ENCODE results near the gene EDA.

The EDA gene

DNA sequence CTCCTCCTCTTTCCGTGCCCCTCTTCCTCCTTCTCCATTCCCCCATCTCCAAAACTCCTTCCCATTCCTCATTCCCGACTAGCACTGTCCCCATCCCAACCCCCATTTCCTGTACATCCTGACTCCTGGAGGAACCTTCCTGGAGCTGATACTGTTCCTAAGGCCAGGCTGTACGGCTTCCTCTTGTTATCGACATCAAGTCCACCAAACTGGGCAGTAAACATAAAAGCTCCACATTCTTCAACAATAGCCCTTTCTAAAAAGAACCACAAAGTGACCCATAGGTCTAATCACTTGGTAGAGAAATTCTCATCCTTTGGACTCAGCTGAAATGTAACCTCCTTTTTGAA lies 410.9 kb downstream of the EDA start:
- DNase-seq (ENCODE audit: low read depth) = no peak

DNA sequence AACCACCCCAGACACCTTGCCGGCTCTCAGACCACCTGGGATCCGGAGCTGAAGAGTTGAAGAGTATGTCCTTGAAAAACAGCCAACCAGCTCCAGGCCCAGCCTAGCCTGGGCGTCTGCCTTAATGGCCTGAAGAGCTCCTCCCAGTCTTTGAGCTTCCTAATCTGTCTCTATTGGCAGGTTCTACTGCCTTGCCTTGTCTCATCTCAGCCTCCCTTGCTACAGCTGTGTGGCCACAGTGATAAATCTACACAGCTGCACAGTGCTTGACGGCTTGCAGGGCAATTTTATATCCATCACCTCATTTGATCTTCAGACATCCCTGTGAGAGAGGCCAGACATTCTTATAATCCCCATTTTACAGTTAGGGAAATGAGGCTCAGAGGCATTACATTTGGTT lies 413.9 kb downstream of the EDA start:
- no peak for DNase-seq (ENCODE audit: low read depth)

GRCh38 chrX:70030301-70030767 lies 414.4 kb downstream of the EDA start:
- no peak for DNase-seq (ENCODE audit: low read depth)

- no peak for DNase-seq (ENCODE audit: low read depth)
Measured at GRCh38 chrX:70032792-70033191, 416.9 kb downstream of the EDA start.

DNA sequence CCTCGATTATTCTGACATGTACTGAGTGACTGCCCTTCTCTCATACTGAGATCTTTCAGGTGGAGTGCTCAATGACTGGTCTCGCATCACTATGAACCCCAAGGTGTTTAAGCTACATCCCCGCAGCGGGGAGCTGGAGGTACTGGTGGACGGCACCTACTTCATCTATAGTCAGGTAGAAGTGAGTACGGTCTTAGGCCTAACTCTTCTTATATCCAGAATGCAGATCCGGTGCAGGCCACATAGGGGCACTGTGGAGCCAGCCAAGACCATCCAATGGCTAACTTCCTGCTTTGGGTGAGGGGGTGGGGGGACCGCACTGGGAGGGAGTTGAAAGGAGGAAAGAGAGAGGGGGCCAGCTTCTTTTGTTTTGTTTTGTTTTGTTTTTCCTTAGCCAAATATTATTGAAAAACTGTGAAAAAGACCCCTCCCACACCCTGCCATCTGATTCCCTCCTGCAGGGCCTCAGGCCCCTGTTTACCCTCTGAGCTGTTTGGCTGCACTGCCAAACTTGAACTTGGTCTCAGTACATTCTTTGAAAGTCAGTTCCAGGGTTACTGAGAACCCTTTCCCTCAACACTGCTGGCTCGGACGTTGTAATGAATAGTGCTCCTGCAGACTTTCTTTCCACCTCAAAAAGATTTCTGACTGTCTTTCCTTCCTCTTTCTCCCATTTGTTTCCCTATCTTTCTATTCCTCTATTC lies 417.6 kb downstream of the EDA start:
- no peak for DNase-seq (ENCODE audit: low read depth)

DNA sequence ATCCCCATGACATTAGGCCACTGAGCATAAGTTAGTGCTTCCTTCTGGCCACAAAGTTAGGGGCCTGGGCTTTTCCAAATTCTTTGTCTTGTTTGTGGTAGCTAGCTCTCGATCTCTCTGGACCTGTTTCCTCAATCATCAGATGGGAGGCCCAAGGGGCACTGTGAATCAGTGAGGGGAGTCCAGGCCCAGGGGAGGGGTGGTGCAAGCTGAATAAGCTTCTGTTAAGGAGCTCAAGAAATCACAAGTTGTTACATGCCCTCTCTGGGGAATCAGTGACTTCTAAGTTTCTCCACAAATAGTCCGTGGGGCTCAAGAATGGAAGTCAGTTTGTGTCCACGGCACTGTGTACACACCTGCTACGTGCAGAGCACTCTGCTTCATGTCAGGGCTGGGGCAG lies 418.7 kb downstream of the EDA start:
- no peak for DNase-seq (ENCODE audit: low read depth)

GRCh38 chrX:70038515-70038914 lies 422.6 kb downstream of the EDA start:
- no peak for DNase-seq (ENCODE audit: low read depth)

DNA sequence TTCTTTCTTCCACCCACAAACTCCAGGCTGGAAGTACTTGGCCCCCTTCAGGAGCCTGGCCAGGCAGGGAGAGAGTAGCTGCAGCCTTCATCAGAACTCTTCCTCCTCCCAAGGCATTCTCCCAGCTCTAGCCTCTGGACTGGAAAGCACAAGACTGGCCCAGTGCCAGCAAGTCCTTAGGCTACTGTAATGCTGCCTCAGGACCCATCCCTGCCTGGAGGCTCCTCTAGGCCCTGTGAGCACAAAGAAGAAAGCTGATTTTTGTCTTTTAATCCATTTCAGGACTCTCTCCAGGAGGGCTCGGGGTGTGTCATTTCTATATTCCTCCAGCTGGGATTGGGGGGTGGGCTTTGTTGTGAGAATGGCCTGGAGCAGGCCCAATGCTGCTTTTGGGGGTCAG lies 423.0 kb downstream of the EDA start:
- DNase-seq (ENCODE audit: low read depth) = no peak

- DNase-seq (ENCODE audit: low read depth) = no peak
Measured at GRCh38 chrX:70039758-70040157, 423.8 kb downstream of the EDA start.

DNA sequence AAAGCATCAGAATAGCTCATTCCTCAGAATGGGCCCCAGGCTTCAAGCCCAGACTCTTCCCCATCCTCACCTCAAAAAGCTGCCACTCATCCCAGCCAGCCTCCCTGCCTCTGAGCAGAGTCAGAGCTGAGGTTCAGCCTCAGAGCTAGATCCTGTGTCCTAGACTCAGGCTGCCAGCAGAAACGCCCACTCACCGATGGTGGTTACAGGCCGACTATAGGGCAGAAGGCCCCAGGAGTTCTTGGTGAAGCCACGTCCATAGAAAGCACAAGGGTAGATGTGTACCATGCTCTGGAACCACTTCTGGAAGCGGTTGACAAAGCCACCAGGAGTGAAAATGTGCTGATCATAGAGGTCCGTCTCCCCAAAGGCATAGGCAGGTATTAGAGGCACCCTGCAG lies 426.1 kb downstream of the EDA start:
- DNase-seq (ENCODE audit: low read depth) = no peak

DNA sequence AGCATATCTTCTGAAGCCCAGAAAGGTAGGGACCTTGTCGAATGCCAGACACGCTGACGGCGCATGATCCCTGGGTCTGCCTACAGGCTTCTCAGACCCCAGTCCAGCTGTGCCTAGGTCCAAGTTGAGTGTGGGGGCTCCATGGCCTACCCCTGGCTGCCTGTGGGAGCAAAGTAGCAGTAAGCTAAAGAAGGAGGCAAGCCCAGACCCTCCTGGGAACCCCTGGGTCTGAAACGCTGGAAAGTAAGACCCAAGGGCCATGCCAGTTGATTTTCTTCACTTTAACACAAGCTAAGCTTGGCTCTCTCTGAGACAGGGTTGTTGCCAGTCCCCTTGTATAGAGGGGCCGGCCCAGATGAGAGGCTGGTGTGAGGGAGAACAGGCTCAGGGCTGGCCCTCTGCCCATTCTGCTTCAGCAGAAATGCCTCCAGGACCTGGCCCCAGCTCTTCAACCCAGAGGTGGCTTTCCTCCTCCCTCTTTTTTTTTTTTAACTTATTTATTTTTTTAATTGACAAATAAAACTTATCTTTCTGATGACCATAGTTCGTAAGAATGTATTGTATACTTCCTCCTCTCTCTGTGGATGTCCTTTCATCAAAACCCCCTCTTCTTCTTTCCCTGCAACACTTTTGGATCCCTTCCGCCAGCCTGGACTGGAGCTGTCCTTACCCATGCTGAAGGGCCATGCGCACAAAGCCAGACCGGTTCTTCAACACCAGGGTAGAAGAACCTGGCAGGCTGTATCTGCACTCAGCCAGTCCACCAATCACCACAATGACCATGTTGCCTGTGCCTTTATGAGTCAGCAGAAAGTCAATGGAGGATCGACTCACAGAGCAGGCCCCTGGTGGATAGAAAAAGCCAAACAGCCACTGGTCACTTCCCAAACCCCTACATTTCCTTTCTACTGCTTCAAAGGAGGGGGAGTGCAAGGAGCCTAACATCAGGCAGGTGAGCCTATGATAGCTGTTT lies 426.8 kb downstream of the EDA start:
- DNase-seq (ENCODE audit: low read depth) = no peak

DNA sequence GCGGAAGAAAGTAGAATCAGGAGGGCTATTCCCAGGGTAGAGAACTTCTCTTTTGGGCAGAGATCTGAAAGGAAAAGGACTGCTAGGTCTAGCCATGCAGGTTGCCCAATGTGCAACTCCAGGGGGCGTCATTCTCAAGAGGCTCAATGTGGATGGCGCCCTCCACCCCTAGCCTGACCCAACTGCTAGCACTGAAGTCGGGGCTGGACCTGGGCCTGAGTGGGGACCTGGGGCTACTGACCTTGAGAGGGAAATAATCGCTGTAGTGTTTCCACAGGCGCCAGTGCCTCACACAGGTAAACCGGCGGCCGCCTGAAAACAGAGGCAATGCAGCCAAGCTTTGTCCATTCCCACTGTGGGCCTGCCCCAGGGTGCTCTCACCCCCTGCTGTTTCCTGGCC lies 427.8 kb downstream of the EDA start:
- DNase-seq (ENCODE audit: low read depth) = no peak

DNA sequence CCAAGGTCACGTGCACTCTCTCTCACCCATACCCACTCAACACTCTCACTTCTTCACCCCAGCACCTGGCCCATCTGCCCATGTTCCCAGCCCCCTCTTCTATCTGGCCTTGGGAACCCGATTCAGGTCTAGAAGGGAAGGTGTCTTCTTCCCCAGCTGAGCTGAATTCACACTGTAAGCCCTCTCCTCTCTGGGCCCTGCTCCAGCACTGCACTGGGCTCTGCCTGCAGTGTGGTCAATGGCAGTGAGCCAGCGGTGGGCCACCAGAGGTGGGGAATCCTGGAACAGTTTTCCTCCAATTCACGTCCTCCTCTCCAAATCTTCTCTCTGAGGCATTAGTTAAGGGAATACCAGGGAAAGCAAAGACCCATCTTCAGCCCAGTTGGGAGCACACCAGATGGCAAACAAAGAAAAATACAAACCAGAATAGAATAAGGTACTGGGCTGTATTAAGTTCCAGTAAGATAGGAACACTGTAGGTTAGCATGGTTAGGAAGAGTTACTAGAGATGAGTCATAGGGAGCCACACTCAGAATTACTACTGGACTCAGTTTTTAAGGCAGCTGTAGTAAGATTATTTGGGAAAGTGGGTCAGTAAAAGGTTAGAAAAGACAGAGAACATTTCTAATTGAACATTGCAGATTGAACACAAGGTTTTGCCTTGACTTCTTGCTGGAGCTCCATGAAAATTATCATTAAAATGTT lies 428.8 kb downstream of the EDA start:
- DNase-seq (ENCODE audit: low read depth) = no peak

- no peak for DNase-seq (ENCODE audit: low read depth)
Measured at GRCh38 chrX:70046978-70047377, 431.1 kb downstream of the EDA start.

DNA sequence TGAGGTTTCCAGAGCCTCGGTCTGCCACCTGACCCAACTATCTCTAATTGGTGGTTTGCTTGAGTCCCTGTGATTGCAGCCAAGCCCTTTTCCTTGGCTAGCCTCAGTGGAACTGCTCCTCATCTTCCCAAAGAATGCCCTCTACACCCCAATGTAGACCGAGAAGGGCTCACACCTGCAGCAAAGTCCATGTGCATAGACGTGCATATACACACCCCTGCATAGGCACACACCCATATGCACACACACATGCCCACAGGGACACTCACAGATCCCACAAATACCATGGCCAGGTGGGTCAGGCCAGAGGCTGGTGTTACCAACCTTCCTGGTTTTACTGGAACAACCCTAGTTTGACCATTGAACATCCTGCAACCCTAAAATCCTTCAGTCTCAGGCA lies 433.5 kb downstream of the EDA start:
- no peak for DNase-seq (ENCODE audit: low read depth)

- no peak for DNase-seq (ENCODE audit: low read depth)
Measured at GRCh38 chrX:70049925-70050324, 434.0 kb downstream of the EDA start, which contains the start of gene AWAT2. TSS of gene AWAT2 (minus strand) at chrX:70049938. CDS start at chrX:70049932, 6 bp downstream.

GRCh38 chrX:70052895-70053615 lies 437.1 kb downstream of the EDA start:
- DNase-seq (ENCODE audit: low read depth) = no peak

GRCh38 chrX:70054391-70054790 lies 438.5 kb downstream of the EDA start:
- no peak for DNase-seq (ENCODE audit: low read depth)

GRCh38 chrX:70062076-70062475 lies 446.2 kb downstream of the EDA start, which contains the start of gene OTUD6A:
TSS of gene OTUD6A (plus strand) at chrX:70062457. CDS start at chrX:70062525, 68 bp downstream.
- no peak for DNase-seq (ENCODE audit: low read depth)

GRCh38 chrX:70062961-70063550 lies 447.1 kb downstream of the EDA start:
- no peak for DNase-seq (ENCODE audit: low read depth)

- no peak for DNase-seq (ENCODE audit: low read depth)
Measured at GRCh38 chrX:70066646-70067045, 450.7 kb downstream of the EDA start.
